DMS153 treated with DMSO at 0.1 percent for 48 hours (cell line): ENCODE data around the gene LEMD2.
A peak's percentile ranks its signal among the peaks of the same experiment; 100 is the strongest.
"Not testable (repeated sequence)": the region's sequence is repeated elsewhere in the genome, so short reads cannot be mapped to it uniquely, and the experiment has no call there.

Experiments
- DNase-seq: peaks from one replicate; lab custom pipeline; 2025; ENCODE audit not compliant: unreplicated experiment; lab: John Stamatoyannopoulos, UW

The LEMD2 gene

DNA sequence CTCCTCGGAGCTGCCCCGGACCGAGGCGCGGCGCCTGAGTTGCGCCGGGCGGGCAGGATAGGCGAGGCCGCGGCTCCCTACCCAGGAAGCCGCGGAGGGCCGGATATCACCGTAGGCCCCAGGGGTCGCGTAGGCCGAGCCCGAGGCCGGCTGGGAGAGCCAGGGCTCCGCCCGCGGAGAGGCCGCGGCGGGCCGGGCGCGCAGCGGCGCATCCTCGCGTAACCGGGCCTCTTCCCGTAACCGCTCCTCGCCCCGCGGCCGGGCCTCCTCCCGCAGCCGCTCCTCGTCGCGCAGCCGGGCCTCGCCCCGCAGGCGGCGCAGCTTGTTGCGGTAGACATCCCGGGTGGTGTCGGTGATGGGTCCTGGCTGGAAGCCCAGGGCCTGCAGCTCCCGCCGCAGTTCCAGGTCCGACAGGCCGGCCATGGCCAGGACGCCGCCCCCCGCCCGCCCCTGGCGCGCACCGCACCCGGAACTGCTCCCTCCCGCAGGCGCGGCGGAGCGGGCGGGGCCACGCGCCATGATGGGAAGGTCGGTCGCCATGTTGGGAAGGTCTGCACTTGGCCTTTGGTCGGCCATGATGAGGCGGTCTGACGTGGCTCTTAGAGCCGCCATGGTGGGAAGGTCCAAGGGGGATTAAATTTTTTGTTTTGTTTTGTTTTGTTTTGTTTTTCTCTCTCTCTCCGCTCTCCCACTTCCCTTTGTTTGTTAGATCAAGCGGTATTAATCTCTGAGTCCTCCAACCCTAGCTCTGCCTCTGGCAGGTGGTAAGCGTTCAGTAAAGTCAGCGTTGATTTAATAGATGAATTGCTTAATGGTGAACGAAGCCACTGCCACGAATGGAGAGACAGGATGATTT lies at the start of gene LEMD2:
TSS of gene LEMD2 (minus strand) at position 437 of the 856 bp plus-strand sequence. CDS start at position 423, 14 bp downstream.
- peak; percentile 75 for DNase-seq

DNA sequence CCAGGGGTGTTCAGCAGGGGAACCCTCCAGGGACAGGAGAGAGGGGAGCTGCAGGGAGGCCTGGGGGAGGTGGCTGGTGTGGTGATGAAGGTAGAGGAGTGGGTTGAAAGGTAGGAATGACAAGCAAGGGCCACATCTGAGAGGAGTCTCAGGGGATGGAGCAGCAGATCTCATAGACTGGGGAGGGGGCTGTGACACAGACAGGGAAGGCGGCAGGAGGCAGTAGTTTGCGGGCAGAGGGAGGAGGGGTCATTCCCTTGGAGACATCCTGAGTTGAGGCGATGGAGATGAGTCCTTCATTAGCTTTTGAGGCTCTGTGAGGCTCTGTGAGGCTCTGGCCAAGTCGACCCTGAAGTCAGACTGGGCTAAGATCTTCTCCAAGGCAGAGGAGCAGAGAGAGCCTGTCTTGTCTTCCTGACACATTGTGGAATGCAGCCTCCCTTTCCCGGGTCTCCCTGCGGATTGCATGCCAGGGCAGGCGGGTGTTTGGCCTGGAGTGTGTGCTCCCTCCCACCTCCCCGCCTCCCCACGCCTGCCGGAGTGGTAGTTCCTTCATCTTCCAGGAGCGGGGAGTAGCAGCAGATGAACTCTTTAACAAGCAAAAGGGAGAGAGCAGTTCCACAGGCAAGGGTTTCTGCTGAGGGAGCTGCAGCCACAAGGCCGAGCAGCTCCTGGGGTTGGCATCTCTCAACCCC lies 49.2 kb upstream of the LEMD2 start:
- no peak for DNase-seq

DNA sequence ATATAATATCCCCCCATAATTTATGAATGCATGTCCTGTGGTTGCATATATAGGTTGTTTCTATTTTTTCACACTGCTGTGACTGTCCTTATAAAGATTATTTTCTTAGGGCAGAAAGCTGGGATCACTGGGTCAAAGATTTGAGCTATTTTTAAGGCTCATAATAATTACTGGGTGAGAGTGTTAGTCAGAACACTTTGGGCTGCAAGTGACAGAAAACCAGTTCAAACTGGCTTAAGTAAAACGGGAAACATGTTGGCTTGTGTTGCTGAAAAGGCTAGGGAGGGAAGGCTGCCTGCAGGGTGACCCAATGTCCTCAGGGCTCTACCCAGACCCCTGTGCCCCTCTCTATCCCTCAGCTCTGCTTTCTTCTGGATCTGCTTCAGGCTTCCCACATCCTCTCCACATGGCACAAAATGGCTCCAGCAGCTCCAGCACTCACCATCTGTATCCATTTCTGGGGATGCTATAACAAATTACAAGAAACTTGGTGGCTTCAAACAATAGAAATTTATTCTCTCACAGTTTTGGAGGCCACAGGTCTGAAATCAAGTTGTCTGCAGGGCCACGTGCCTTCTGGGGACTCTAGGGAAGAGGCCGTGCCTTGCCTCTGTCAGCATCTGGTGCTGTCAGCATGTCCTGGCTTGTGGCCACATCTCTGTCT lies 48.0 kb upstream of the LEMD2 start:
- DNase-seq = no peak

DNA sequence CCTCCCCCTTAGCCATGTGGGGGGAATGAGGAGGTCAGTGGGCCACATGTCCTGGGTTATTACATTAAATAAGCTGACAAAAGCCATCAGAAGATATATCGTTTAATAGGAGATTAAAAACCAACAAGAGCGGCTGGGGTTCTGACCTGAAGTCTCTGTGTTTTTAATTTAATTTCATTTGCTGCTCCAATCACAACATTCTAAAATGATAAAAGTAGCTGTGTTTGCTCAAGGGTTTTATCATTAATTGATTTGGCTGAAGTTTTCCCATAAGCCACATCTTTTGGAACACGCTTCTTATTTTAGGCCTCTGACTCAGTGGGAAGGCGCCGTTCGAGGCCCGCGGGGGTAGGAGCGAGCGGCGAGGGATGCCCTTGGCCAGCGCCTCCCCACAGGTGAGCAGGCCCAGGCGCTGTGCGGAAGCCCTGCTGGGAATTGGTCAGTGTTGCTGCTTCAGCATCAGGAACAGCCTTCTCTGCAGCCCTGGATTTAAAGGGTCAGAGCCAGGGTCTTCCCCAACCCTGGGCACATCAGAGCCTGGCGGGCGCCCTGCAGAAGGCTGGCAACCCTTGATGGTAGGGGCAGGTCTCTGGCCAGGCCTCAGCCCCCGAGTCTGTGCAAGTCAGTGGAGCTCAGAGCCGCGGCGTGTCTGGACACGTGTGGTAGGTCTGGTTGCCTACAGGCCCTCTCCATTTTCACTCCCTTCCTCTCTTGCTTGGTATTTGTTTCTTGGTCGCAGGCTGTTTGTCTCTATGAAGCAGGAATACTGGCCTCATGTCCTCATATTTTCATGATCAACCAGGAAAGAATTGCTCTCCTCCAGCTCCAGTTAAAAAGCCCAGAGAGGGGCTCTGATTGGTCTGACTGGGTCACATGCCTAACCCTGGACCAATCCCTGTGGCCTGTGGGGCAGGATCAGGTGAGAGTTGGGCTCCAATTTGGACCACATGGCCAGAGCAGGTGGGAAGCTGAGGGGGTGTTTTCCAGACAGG lies 45.8 kb upstream of the LEMD2 start:
- no peak for DNase-seq

DNA sequence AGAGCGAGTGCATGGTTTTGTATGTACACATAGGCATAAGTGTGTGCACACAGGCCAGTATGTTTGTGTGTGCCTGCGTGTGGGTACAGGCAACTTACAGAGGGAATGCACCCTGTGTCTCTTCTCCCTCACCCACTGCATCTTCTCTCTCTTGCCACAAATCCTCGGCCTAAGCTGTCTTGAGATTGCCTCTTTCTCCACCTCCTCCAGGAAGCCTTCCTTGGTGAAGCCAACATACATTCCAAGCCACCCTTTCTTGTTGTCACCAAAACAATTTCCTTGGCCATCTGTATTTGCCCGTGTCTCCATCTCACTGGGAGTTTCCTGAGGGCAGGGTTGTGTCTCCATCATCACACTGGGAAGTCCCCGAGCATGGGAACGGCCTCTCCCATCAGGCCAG lies 44.7 kb upstream of the LEMD2 start:
- DNase-seq = no peak

DNA sequence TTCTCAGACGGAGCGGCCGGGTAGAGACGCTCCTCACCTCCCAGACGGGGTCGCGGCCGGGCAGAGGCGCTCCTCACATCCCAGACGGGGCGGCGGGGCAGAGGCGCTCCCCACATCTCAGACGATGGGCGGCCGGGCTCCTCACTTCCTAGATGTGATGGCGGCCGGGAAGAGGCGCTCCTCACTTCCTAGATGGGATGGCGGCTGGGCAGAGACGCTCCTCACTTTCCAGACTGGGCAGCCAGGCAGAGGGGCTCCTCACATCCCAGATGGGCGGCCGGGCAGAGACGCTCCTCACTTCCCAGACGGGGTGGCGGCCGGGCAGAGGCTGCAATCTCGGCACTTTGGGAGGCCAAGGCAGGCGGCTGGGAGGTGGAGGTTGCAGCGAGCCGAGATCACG lies 43.9 kb upstream of the LEMD2 start:
- DNase-seq = not testable (repeated sequence)

DNA sequence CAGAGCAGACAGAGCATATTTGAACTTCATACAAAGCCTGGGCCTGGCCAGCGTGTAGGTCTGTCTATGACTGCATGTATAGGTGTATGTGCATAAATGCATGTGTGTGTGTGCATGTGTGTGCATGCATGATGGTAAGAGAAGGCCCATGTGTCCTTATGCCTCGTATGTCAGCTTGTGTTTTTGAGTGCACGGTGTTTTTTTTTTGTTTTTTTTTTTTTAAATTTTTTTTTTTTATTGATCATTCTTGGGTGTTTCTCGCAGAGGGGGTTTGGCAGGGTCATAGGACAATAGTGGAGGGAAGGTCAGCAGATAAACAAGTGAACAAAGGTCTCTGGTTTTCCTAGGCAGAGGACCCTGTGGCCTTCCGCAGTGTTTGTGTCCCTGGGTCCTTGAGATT lies 42.8 kb upstream of the LEMD2 start:
- DNase-seq = not testable (repeated sequence)

DNA sequence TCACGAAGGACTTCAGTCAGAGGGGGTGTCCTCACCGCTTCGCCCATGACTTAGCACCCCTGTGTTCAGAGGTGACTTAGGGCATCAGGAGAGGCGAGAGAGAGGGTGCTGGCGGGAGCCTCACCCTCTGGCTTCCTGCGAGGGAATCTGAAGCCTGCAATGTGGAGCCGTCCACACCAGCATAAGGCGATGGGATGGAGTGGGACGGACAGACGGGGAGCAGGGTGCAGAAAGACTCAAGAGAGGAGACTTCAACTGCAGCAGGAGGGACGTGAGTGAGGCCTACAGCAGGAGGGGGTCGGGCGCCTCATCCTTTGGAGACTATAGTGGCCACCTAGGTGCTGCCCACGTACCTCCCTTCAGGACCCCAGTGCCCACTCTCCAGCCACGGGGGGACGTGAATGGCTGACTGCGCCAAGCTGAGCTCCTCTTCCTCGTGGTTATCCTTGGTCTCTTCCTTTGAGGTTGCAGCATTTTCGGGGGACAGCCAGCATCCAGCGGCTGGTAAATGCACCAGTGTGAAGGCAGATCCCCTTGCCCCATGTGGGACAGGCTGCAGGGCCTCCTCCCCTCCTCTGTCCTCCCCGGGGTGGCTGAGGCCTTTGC lies 41.8 kb upstream of the LEMD2 start:
- no peak for DNase-seq

DNA sequence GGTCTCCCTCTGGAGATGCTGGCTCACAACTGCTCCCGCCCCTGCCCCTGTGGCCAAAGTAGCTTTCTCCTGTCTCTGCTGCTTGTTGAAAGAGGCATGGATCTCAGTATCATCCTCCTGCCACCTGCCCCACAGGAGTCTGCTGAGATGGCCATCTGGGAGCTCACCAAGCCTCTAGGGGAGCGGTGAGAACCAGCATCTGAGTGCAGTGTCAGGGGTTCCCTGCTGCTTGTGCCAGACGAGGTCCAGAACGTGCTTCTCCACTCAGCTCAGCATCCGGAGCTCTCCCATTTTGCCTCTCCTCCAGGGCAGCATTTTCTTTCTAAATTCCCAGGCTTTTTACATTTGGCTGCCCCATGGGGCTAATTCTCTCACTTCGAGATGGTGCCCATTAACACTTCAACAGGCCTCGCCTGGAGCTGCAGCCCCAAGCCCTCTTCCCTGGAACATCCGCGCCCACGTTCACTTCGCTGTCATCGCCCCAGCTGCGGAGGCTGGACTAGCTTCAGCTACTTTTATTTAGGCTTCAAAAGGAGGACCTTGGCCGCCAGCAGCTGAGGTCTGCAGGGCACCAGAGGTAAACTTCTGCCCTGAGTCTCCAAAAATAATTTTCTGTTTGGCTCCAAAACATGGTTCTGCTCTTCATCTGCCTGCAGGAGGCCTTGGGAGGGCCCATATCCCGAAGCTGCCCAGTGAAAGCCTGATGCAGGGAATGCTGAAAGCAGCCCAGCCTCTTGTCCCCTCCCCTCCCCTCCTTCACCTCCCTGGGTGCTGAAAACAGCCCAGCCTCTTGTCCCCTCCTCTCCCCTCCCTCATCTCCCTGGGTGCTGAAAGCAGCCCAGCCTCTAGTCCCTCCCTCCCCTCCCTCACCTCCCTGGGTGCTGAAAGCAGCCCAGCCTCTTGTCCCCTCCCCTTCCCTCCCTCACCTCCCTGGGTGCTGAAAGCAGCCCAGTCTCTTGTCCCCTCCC lies 40.1 kb upstream of the LEMD2 start:
- no peak for DNase-seq

DNA sequence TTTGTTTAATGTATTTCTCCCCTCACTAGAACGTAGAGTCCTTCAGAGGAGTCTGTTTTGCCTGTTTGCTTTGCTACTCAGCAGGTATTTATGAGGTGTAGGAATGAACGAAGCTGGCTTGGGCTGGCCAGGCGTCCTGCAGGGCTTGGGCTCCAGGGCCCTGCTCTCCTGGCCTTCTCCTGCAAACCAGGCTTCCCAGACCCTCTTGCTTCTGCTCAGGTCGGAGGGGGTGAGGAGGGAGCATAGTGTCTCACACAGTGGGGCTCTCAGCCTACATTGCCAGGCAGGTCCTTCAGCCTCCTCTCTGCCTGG lies 39.5 kb upstream of the LEMD2 start:
- DNase-seq = peak; percentile 18

DNA sequence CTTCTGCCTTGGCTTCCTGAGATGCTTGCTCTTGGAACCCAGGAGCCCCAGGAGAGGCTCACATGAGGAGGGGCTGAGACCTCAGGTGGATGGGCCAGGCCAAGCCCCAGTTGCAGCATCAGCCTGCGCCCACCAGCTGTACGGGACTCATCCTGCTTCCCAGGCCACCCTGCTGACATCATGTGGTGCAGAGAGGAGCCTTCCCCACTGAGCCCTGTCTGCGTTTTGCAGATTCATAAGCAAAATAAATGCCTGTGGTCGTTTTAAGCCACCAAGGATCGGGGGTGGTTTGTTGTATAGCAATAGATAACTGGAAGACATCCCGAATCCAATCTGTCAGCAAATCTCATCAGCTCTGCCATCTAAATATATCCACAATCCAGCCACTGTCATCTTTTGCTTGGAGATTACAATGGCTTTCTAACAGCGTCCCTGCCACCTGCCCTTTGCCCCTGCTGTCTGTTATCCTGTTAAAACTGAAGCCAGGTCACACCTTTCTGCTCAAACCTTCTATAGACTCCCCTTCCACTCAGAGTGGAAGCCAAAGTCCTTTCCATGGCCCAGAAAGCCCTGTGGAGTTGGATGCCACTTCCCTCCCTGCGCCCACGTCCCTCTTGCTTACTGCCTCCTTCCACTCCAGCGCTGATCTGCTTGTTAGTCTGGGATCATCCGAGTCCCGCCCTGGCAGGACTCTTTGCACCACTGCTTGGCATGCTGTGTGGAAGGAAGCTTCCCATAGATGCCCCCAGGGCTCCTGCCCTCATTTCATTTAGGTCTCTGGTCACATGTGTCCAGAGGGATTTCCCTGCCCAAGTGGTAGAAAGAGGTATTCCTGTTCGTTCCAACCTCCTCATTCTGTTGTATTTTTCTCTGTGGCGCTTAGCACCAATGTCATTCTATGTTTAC lies 38.9 kb upstream of the LEMD2 start:
- DNase-seq = no peak

DNA sequence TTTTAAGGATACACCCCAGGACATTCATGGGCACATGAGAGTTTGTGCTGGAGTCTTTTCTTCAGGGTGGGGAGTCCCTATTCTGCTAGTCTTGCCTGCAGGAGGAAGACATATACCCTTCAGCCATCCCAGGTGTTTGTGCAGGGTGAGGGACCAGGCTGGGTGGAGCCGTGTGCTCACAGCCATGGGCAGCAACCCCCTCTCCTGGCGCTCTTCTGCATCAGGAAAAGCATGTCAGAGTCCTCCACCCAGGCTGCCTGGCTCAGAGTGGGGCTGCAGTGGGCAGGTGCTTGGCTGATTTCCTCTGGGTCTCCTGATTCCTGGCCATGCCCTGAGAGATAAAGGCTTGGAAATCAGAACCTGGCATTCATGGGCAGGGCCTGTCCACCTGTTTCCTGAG lies 37.6 kb upstream of the LEMD2 start:
- peak; percentile 53 for DNase-seq

DNA sequence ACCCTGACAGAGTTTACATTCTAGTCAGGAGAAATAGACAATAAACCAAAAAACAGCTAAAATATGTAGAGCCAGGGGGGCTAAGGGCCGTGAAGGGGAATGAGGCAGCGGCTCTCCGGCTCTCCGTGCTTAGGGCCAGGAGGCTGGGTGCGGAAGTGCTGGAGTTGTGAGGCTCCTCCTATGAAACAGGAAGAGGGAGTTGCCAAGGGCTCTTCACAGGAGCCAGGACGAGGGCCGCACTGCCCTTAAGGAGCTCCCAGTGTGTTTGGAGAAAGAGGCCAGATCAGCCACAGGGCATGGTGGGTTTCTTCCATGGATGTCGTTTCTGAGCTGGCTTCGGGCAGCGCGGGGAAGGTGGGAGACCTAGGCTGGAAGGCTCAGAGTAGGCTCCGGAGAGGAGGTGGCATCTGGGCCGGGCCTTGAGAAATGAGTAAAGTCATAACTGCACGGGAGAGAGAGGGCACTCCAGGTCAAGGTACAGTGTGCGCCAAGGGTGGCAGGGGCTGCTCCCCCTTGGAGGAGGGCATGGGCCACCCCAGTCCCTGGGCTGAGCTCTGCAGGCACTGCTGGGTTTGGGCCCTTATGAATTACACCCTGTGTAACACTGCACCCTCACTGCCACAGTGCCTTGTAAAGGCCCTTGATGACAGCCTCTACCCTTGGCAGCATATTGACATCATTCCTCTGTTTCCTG lies 35.7 kb upstream of the LEMD2 start:
- no peak for DNase-seq

DNA sequence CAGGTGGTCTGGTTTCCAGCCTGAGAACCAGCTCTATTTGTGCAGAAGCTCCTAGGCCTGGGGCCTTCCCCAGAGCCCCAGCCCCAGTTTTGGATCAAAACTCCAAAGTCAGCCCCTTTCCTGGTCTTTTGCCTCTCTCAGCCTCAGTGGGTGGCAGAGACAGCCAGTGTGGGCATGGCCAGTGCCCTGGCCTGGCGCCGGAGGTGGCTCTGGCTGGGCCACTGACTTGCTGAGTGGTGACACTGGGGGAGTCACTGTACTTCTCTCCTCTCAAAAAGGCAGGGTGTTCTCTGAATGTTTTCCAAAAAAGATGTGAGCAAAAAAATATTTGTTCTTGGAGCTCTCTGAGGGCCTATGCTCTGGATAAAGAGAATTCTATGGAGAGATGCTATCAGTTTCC lies 34.9 kb upstream of the LEMD2 start:
- DNase-seq = no peak

DNA sequence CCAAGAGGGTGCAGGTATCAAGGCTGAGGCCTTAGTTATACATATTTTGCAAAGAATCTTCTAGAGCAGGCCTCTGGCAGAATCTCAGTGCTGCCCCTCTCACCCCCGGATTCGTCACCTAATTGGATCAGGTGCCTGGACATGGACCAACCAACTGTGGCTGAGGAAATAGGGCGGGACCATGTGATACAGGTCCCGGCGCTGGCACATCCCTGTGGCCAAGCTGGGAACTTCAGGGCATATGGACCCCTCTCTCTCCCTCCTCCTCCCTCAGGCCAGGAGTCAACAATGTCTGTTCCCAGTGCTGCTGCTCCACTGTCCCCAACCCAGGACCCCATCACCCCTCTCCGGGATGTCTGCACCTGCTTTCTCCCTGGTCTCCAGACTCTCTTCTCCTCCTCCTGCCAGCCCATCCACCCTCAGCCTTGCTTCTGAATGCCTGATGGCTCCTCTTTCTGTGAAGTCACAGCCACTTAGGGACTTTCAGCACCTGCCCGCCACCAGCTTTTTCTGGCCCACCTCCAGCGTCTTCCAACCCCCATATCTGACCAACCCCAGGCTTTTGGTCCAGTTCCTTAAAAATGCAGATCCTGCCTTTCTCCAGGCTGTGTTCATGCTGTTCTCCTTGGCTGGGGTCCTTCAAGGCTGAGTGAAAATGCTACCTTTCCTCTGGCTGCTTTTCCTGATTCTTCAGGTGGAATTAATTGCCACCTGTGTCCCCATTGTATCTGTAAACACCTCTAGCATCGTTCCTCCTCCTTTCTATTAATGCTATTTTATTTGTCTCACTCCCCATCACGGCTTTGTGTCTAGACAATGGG lies 33.9 kb upstream of the LEMD2 start:
- no peak for DNase-seq

DNA sequence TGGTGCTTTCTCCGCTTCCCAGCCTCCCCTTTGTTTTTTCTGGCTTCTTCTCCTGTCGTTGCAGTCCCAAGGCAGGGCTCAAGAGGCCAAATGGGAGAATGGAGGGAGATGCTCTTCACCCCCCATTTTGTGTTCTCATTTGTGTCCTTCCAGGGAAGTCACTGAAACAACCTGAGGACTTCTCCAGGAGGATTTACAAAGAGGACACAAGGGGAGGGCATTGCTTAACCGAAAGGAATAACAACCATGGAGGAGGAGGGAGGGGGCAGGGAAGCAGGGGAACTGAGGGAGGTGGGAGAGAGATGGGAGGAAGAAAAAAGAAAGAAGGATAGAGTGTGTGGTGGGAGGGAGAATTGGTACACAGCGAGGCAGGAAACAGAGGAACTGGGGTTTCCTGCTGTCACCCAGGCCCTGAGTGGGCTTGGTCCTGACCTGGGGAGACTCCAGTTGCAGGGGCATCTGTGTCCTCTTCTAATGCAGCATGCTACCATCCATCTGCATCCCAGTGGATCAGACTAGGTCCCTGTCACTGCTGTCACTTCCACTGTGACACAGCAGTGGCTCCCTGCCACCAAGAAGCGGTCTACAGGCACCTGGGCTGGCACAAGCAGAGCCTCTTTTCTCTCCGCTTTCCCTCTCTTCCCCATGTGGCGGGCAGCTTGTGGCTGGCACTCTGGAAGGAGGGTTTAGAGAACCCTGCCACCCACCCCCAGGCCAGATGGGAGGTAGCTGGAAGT lies 32.0 kb upstream of the LEMD2 start:
- no peak for DNase-seq
